Peyer's patch (tissue), 4 donors: ENCODE data around the gene USP6. TPM values are rescaled to one million over a fixed set of nuclear protein-coding genes. Genes with fewer than 3 reads are reported as not detected.
"Not testable (repeated sequence)": the region's sequence is repeated elsewhere in the genome, so short reads cannot be mapped to it uniquely, and the experiment has no call there.

Experiments
- DNase-seq, 3 donors: peaks; one replicate each; pipeline ENCODE4 v3.0.0-alpha.2; 2017 to 2019
- H3K27ac ChIP-seq, 4 donors: fragments of 200-600 bp; sonication (generic); one replicate each; pipeline ENCODE4 v1.5.1; 2016 to 2019
- H3K27me3 ChIP-seq, 2 donors: fragments of 200-600 bp; sonication (generic); one replicate each; pipeline ENCODE4 v1.5.1; 2019
- H3K36me3 ChIP-seq, 3 donors: fragments of 200-600 bp; sonication (generic); one replicate each; pipeline ENCODE4 v1.5.1; 2016 to 2019
- H3K4me1 ChIP-seq, 4 donors: fragments of 200-600 bp; sonication (generic); one replicate each; pipeline ENCODE4 v1.5.1; 2016 to 2019
- H3K4me3 ChIP-seq, 4 donors: fragments of 200-600 bp; sonication (generic); 1 replicate in 3 of 4; 2 replicates in 1 of 4; pipeline ENCODE4 v1.5.1; 2016 to 2019; ENCODE audit warnings: mild to moderate bottlenecking in 1 of 4
- H3K9me3 ChIP-seq, 4 donors: fragments of 200-600 bp; sonication (generic); one replicate each; pipeline ENCODE4 v1.5.1; 2016 to 2019; ENCODE audit warnings: mild to moderate bottlenecking in 1 of 4
- POLR2A ChIP-seq, 2 donors: fragments of 450-650 bp; IDR thresholded peaks; one replicate each; pipeline ENCODE4 v1.5.1; 2017; ENCODE audit warnings: antibody characterized with exemption in 2 of 2, mild to moderate bottlenecking in 2 of 2, moderate library complexity in 2 of 2
- total RNA-seq, 4 donors: library from RNA; depleted of rRNA; stranded (reverse); fragments of >200 nt; gene quantifications; one replicate each; pipeline ENCODE4 v1.1.0, GENCODE V29; 2016
- TF ChIP-seq, protein P1 (sequence below), 6 experiments: fragments of 450-650 bp in 4 of 6; fragments of 200-600 bp in 2 of 6; sonication (generic) in 1 of 6; IDR thresholded peaks; one replicate each; pipeline ENCODE4 v1.5.1; 2017 to 2019; ENCODE audit warnings: antibody characterized with exemption in 6 of 6, mild to moderate bottlenecking in 3 of 6, moderate library complexity in 1 of 6

Gene USP6
- total RNA-seq, result under 1 TPM in 2 of 4 donors, not detected in 2; under 0.01 to 0.18 TPM

DNA sequence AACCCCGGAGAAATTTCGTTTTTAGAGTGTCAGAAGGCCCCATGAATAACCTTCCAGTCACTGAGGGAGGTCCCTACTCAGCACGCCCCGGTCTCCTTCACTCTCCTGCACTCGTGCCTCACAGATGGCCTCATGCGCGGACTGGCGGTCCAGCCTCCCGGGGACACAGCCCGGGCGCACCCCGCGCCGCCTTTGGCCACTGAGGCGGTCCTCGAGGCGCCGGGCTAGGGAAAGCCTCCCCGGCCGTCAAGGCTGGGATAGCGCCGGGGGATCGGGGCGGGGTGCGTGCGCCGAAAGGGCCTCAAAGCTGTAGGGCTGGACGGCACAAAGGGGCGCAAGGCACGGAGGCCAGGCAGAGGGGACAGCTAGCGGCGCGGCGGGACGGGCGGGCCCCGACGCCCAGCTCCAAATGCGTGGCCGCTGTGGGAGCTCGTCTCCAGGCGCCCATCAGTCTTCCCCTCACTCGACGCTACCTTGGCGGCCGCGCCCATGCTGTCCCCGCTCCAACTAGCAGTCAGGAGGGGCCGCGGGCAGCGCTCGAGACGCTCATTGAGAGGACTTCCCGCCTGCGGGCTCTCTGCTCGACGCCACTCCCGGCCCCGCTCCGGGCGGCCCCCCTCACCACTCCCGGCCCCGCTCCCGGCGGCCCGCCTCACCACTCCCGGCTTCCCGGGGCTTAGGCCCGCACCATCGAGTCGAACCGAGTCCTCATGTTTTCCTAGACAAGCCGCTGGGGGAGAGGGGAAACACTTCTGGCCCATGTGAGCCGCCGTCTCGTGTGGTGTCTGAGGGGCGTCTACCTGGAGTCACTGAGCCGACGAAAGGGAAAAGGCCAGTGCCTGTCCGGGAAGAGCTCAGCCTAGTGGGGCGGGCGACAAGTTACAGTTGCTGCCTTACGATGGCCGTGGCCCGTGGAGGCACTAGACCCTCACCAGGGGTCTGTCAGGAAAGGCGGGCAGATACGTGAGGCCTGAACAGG is at the start of gene USP6:
Gene USP6, plus strand, starts transcription at position 360 of the 979 bp plus-strand sequence. CDS start 14,336 bp downstream, outside the sequence.
- Histone ChIP-seq H3K27me3 (peaks cover 0 to 9% of the 10 kb centered on the region in 2 donors), H3K4me1 (peaks cover 0 to 9% (median under 1%) of the 10 kb centered on the region in 4 donors), H3K9me3 (peaks cover 0 to 6% (median 0%) of the 10 kb centered on the region in 4 donors), H3K27ac (no peak within 1 kb of the TSS), H3K36me3 (no peaks in the 10 kb centered on the region), H3K4me3 (peak within 1 kb of the TSS in 1 of 4 donors; percentile 29)
- peak in 1 of 3 donors; percentile 41 for DNase-seq
- TF ChIP-seq POLR2A (IDR thresholded peaks at IDR 0.05), result no peak
- TF ChIP-seq, protein P1, sequence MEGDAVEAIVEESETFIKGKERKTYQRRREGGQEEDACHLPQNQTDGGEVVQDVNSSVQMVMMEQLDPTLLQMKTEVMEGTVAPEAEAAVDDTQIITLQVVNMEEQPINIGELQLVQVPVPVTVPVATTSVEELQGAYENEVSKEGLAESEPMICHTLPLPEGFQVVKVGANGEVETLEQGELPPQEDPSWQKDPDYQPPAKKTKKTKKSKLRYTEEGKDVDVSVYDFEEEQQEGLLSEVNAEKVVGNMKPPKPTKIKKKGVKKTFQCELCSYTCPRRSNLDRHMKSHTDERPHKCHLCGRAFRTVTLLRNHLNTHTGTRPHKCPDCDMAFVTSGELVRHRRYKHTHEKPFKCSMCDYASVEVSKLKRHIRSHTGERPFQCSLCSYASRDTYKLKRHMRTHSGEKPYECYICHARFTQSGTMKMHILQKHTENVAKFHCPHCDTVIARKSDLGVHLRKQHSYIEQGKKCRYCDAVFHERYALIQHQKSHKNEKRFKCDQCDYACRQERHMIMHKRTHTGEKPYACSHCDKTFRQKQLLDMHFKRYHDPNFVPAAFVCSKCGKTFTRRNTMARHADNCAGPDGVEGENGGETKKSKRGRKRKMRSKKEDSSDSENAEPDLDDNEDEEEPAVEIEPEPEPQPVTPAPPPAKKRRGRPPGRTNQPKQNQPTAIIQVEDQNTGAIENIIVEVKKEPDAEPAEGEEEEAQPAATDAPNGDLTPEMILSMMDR (IDR thresholded peaks at IDR 0.05), result no peak

DNA sequence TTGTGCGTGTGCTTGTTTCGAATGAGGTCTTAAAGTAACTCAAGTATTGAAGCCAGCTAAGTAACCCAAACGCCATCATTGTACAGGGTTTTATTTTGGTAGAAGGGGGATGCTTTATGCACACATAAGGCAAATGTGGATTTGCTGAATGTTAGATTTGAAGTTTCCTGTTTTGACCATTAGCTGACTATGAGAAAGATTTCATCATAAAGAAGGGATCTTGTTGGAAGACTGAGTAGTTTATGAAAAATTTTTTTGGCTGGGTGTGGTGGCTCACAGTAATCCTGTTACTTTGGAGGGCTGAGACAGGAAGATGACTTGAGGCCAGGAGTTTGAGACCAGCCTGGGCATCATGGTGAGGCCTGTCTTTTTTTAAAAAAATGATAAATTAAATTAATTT is 47.6 kb upstream of the USP6 start:
- H3K9me3 ChIP-seq, result no peaks in the 10 kb centered on the region
- no peak overlapping the region for H3K4me3 ChIP-seq
- DNase-seq, result no peak
- no peaks in the 10 kb centered on the region for H3K4me1 ChIP-seq
- H3K36me3 ChIP-seq, result no peaks in the 10 kb centered on the region
- no peaks in the 10 kb centered on the region for H3K27me3 ChIP-seq
- H3K27ac ChIP-seq, result no peak overlapping the region
- TF ChIP-seq, protein P1 (IDR thresholded peaks at IDR 0.05), result no peak
- no peak for TF ChIP-seq POLR2A (IDR thresholded peaks at IDR 0.05)

DNA sequence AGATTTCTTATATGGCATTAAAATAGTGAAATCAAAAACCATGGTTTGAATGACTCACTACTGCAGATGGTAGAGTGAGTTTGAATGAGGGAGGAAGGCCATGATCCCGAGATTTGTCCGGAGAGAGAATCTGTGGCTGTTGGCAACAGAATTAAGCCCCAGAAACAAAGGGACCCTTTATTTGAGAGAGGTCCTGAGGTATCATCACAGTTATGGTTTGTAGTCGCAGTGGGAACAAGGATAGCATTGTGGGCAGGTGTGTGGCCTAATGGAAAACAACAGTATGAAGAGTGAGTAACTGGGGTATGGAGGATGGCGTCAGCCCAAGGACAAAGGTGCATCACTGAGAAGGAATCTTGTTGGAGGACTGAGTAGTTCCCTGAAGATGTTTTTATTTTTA is 46.1 kb upstream of the USP6 start:
- no peak for DNase-seq
- H3K4me3 ChIP-seq, result no peak overlapping the region
- no peaks in the 10 kb centered on the region for H3K36me3 ChIP-seq
- no peaks in the 10 kb centered on the region for H3K4me1 ChIP-seq
- no peaks in the 10 kb centered on the region for H3K27me3 ChIP-seq
- no peak for TF ChIP-seq POLR2A (IDR thresholded peaks at IDR 0.05)
- TF ChIP-seq, protein P1 (IDR thresholded peaks at IDR 0.05), result no peak
- no peak overlapping the region for H3K27ac ChIP-seq
- H3K9me3 ChIP-seq, result no peaks in the 10 kb centered on the region

DNA sequence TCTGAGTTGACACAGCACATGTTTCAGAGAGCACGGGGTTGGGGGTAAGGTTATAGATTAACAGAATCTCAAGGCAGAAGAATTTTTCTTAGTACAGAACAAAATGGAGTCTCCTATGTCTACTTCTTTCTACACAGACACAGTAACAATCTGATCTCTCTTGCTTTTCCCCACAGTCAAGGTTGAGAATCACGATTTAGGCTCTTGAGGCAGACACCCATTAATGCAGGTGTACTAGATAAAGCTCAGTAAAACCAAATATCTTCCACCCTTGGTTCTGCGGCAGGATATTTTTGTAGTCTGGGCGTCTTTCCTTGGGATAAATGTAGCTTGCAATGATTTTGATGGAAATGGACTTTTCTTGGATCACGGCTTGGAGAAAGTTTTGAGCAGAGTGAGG is 40.4 kb upstream of the USP6 start:
- not testable (repeated sequence) for H3K27ac ChIP-seq, H3K4me1 ChIP-seq, H3K27me3 ChIP-seq, H3K4me3 ChIP-seq, DNase-seq, H3K36me3 ChIP-seq, H3K9me3 ChIP-seq

GRCh38 chr17:5077275-5077674 is 38.6 kb upstream of the USP6 start:
- H3K9me3 ChIP-seq, H3K36me3 ChIP-seq, DNase-seq, H3K4me1 ChIP-seq, H3K27me3 ChIP-seq: not testable (repeated sequence)
- Histone ChIP-seq H3K4me3 (peak overlapping the region; percentile 46 to 84 (median 71)), H3K27ac (peak overlapping the region in 1 of 4 donors; percentile 91)

DNA sequence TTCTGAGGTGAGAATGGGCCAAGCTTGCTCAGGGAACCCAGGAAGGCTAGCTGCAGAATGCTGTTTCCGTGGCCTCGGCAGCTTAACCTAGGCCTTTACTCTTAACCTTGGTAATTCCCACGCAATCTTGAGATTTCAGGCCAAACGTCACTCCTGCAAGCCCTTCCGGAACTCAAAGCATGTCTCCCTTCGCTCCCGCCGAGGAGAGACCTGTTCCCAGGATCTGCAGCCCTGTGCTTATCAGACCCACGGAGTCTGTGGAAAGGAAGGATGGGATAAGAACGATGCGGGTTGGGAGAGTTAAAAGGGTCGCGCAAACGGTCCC is 38.1 kb upstream of the USP6 start:
- no peak for DNase-seq
- peaks cover 0 to under 1% (median 0%) of the 10 kb centered on the region in 4 donors for H3K9me3 ChIP-seq
- no peak for TF ChIP-seq POLR2A (IDR thresholded peaks at IDR 0.05)
- TF ChIP-seq, protein P1 (IDR thresholded peaks at IDR 0.05), result no peak
- peak overlapping the region; percentile 47 to 91 (median 79) for H3K27ac ChIP-seq
- no peaks in the 10 kb centered on the region for H3K27me3 ChIP-seq
- H3K4me3 ChIP-seq, result peak overlapping the region; percentile 46 to 84 (median 71)
- peaks cover 0 to 6% (median 0%) of the 10 kb centered on the region in 3 donors for H3K36me3 ChIP-seq
- peaks cover 0 to 10% (median 3%) of the 10 kb centered on the region in 4 donors for H3K4me1 ChIP-seq
